ENCODE measurements around the gene DMAC2L. TPM values are rescaled to one million over a fixed set of nuclear protein-coding genes. Genes with fewer than 3 reads are reported as not detected.

Gene DMAC2L
- total and polyA plus RNA-seq, 11 donors = 12.6 to 29.9 (median 22.8) TPM

- WGBS, 4 donors = 87 to 95% (median 90%) methylated on average over 2 of the region's 2 CpGs
- peaks cover 0 to 21% (median 12%) of the 10 kb centered on the region in 9 donors for H3K36me3 ChIP-seq
- no peak overlapping the region for H3K4me3 ChIP-seq
- H3K4me1 ChIP-seq = peaks cover 0 to 28% (median 8%) of the 10 kb centered on the region in 12 donors
- no peaks in the 10 kb centered on the region for H3K9me3 ChIP-seq
- DNase-seq (no peak), ATAC-seq (no peak)
- no peaks in the 10 kb centered on the region for H3K27me3 ChIP-seq
- no peak for TF ChIP-seq POLR2A (IDR thresholded peaks at IDR 0.05)
- TF ChIP-seq, protein P1, sequence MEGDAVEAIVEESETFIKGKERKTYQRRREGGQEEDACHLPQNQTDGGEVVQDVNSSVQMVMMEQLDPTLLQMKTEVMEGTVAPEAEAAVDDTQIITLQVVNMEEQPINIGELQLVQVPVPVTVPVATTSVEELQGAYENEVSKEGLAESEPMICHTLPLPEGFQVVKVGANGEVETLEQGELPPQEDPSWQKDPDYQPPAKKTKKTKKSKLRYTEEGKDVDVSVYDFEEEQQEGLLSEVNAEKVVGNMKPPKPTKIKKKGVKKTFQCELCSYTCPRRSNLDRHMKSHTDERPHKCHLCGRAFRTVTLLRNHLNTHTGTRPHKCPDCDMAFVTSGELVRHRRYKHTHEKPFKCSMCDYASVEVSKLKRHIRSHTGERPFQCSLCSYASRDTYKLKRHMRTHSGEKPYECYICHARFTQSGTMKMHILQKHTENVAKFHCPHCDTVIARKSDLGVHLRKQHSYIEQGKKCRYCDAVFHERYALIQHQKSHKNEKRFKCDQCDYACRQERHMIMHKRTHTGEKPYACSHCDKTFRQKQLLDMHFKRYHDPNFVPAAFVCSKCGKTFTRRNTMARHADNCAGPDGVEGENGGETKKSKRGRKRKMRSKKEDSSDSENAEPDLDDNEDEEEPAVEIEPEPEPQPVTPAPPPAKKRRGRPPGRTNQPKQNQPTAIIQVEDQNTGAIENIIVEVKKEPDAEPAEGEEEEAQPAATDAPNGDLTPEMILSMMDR (IDR thresholded peaks at IDR 0.05) = no peak
- H3K27ac ChIP-seq = peak overlapping the region in 2 of 12 donors; percentile 72 to 77
- intact Hi-C loops (cut with DNase I) = loop anchor here in 7 of 10 donors (1.0 to 5.0 kb wide), 5 partner anchors 78 to 213 kb away; partner anchors contain the start of genes MAP4K5 (in 6 of the 7) and CDKL1 (in 1 of the 7)
Observed at GRCh38 chr14:50319721-50320120, 7.6 kb downstream of the DMAC2L start.

DNA sequence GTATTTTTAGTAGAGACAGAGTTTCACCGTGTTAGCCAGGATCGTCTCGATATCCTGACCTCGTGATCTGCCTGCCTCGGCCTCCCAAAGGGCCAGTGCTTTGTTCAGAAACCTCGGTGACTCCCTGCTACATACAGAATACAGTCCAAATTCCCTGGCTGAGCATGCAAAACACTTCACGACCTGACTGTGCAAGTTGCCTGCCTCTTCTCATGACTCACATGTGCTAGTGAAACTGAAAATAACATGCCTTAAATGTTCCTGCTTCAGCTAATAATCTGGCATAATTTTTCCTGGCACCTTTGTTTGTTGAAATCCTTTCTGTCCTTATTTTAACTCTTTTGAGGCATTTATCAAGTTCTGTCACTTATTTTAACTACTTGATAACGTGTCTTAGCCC lies 8.2 kb downstream of the DMAC2L start:
- 65 to 76% (median 71%) methylated on average over 8 of the region's 8 CpGs for whole genome bisulfite sequencing, 4 donors
- DNase-seq (no peak), ATAC-seq (peak in 1 of 4 donors; percentile 45)
- intact Hi-C loops (cut with DNase I) = loop anchor here in 6 of 10 donors (2.0 to 5.0 kb wide), 4 partner anchors 77 to 213 kb away; partner anchors contain the start of genes MAP4K5 (in 5 of the 6) and CDKL1 (in 1 of the 6)
- H3K36me3 ChIP-seq = peaks cover 0 to 26% (median 18%) of the 10 kb centered on the region in 9 donors
- H3K4me3 ChIP-seq = peak overlapping the region in 1 of 12 donors; percentile 39
- H3K27me3 ChIP-seq = no peaks in the 10 kb centered on the region
- H3K27ac ChIP-seq = peak overlapping the region in 6 of 12 donors; percentile 8 to 77 (median 60)
- TF ChIP-seq, protein P1 (IDR thresholded peaks at IDR 0.05) = no peak
- no peak for TF ChIP-seq POLR2A (IDR thresholded peaks at IDR 0.05)
- peaks cover 0 to 28% (median 8%) of the 10 kb centered on the region in 12 donors for H3K4me1 ChIP-seq
- no peaks in the 10 kb centered on the region for H3K9me3 ChIP-seq

DNA sequence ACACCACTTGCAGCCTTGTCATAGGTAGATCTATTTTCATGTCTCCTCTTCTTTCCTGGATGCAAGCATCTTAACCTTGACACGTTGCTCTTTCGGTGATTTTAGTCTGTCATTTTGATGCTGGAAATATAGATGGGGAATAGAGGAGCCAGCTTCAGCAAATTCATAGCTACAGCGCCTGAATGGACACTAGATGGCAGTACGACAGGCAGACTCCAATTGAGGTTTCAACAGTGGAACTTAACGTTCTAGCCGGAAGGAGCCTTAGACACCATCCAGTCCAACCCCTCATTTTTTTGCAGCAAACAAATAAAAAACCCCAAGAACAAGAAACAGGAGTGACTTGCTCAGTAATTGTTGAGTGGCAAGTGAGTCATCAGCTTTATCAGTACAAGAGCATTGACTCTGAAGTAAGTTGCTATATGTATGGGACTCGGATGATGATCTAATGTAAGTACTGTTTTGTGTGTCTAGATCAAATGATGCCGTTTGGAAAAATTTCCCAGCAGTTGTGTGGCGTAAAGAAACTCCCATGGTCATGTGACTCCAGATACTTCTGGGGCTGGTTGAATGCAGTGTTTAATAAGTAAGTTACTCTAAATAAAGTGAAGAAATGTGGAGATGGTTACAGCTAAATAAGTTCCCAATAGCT lies 9.0 kb downstream of the DMAC2L start:
- H3K36me3 ChIP-seq = peaks cover 0 to 35% (median 26%) of the 10 kb centered on the region in 9 donors
- H3K9me3 ChIP-seq = no peaks in the 10 kb centered on the region
- WGBS, 4 donors = 6 to 8% (median 7%) methylated on average over 9 of the region's 9 CpGs
- TF ChIP-seq, protein P1 (IDR thresholded peaks at IDR 0.05) = peak; percentile 74 to 95 (median 86)
- TF ChIP-seq POLR2A (IDR thresholded peaks at IDR 0.05) = no peak
- H3K27ac ChIP-seq = peak overlapping the region; percentile 10 to 77 (median 56)
- H3K4me1 ChIP-seq = peaks cover 0 to 28% (median 8%) of the 10 kb centered on the region in 12 donors
- ATAC-seq = peak; percentile 88 to 97 (median 96)
- peak overlapping the region in 9 of 12 donors; percentile 15 to 49 (median 33) for H3K4me3 ChIP-seq
- no peaks in the 10 kb centered on the region for H3K27me3 ChIP-seq
- DNase-seq = peak in 3 of 5 donors; percentile 49 to 66 (median 63)
- intact Hi-C loops (cut with DNase I) = loop anchor here in 9 of 10 donors (1.0 to 5.0 kb wide), 5 partner anchors 76 to 212 kb away; partner anchors contain the start of genes MAP4K5 (in 8 of the 9) and CDKL1 (in 1 of the 9)

DNA sequence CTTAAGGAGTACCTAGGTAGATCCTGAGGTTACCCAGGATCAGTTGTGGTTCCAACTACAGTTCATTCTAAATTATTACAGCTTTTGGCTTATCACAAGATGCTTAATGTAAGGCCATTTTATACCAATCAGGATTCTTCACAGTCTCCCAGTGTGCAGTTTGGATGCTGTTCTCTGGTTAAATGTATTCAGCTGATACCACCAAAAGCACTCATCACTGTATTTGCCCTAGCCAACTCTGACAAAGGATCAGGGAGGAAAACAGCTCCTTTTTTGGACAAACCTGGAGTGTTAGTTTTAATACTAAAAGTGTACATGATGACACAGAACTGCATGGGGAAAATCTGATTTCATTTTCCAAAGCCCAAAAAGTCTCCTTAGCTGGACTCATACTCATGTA lies 19.5 kb downstream of the DMAC2L start:
- DNase-seq (no peak), ATAC-seq (no peak)
- H3K9me3 ChIP-seq = no peaks in the 10 kb centered on the region
- peaks cover 0 to 46% (median 22%) of the 10 kb centered on the region in 9 donors for H3K36me3 ChIP-seq
- H3K27me3 ChIP-seq = no peaks in the 10 kb centered on the region
- intact Hi-C loops (cut with DNase I) = loop anchor here in 1 of 10 donors (1.0 kb wide), 1 partner anchor 15 kb away; no protein-coding TSS in a partner anchor
- no peak for TF ChIP-seq POLR2A (IDR thresholded peaks at IDR 0.05)
- TF ChIP-seq, protein P1 (IDR thresholded peaks at IDR 0.05) = no peak
- peaks cover 0 to 42% (median 32%) of the 10 kb centered on the region in 12 donors for H3K4me1 ChIP-seq
- H3K4me3 ChIP-seq = no peak overlapping the region
- no peak overlapping the region for H3K27ac ChIP-seq
